SU-DHL-6 (cell line): ENCODE measurements around the gene DPYSL4.

Experiments
- H2AFZ ChIP-seq: fragments of 200-600 bp; sonication (generic); 2 replicates; pipeline ENCODE4 v1.6.1; 2014; ENCODE audit warnings: low read depth, mild to moderate bottlenecking, moderate library complexity, mixed read lengths, antibody characterized with exemption, low read length; ENCODE audit not compliant: severe bottlenecking
- H3F3A ChIP-seq: fragments of 200-600 bp; shearing (Covaris generic); 2 replicates; pipeline ENCODE4 v1.6.0; 2016; ENCODE audit warnings: antibody characterized with exemption, mild to moderate bottlenecking; ENCODE audit not compliant: insufficient read depth
- H3K27ac ChIP-seq: fragments of 200-600 bp; sonication (generic); 2 replicates; pipeline ENCODE4 v1.5.1; 2016; ENCODE audit warnings: low read depth, mild to moderate bottlenecking, low read length, moderate library complexity, mixed read lengths
- H3K27me3 ChIP-seq: fragments of 200-600 bp; sonication (generic), shearing (Covaris generic); 2 replicates; pipeline ENCODE4 v1.6.0; 2014; ENCODE audit warnings: mild to moderate bottlenecking, low read length
- H3K36me3 ChIP-seq: fragments of 200-600 bp; sonication (generic); 2 replicates; pipeline ENCODE4 v1.6.1; 2014; ENCODE audit warnings: mild to moderate bottlenecking, low read length, mixed read lengths
- H3K4me2 ChIP-seq: fragments of 300-600, 200-600 bp; shearing (Covaris generic), sonication (generic); 2 replicates; pipeline ENCODE4 v1.6.0; 2014; ENCODE audit warnings: low read length, low read depth, mild to moderate bottlenecking; ENCODE audit not compliant: poor library complexity, severe bottlenecking
- H3K4me3 ChIP-seq: fragments of 200-600 bp; sonication (generic); 2 replicates; pipeline ENCODE4 v1.5.1; 2014; ENCODE audit warnings: antibody characterized with exemption, low read length, mild to moderate bottlenecking, mixed read lengths; ENCODE audit not compliant: insufficient read depth, poor library complexity, severe bottlenecking
- H3K79me2 ChIP-seq: fragments of 200-600 bp; sonication (generic); 2 replicates; pipeline ENCODE4 v1.6.1; 2014; ENCODE audit warnings: mild to moderate bottlenecking, low read length, moderate library complexity; ENCODE audit not compliant: insufficient read depth
- H3K9ac ChIP-seq: fragments of 200-600 bp; sonication (generic); 2 replicates; pipeline ENCODE4 v1.7.0; 2014; ENCODE audit warnings: mild to moderate bottlenecking, low read length
- H3K9me2 ChIP-seq: fragments of 200-600 bp; sonication (generic); replicated peaks from 2 replicates; pipeline ENCODE4 v1.6.1; 2014; ENCODE audit warnings: low read length; ENCODE audit not compliant: insufficient read depth
- H3K9me3 ChIP-seq: fragments of 200-600 bp; sonication (generic); 2 replicates; pipeline ENCODE4 v1.6.1; 2014; ENCODE audit warnings: low read length, mixed read lengths; ENCODE audit not compliant: insufficient read depth
- H4K20me1 ChIP-seq: fragments of 200-600 bp; sonication (generic); 2 replicates; pipeline ENCODE4 v1.6.1; 2014; ENCODE audit warnings: low read depth, mild to moderate bottlenecking, antibody characterized with exemption, low read length, moderate library complexity, mixed read lengths
- CTCF ChIP-seq: fragments of 200-600 bp; sonication (generic); IDR thresholded peaks from one replicate; pipeline ENCODE4 v1.5.1; 2017; ENCODE audit warnings: antibody characterized with exemption, mild to moderate bottlenecking, low read length, moderate library complexity; ENCODE audit not compliant: insufficient read depth, poor library complexity, severe bottlenecking
- EZH2phosphoT487 ChIP-seq: fragments of 200-600 bp; sonication (generic), shearing (Covaris generic); conservative IDR thresholded peaks from 2 replicates; pipeline ENCODE4 v1.6.1; 2018; ENCODE audit warnings: mild to moderate bottlenecking, antibody characterized with exemption, low read length, moderate library complexity, mixed read lengths

The DPYSL4 gene

GRCh38 chr10:132237396-132237795 is 50.6 kb downstream of the DPYSL4 start:
- H3K4me2 ChIP-seq, result no peak overlapping the region
- no peaks in the 10 kb centered on the region for H3K36me3 ChIP-seq
- no peaks in the 10 kb centered on the region for H3K27me3 ChIP-seq
- no peaks in the 10 kb centered on the region for H4K20me1 ChIP-seq
- no peak overlapping the region for H3K27ac ChIP-seq
- H3F3A ChIP-seq, result no peaks in the 10 kb centered on the region
- H3K9me3 ChIP-seq, result no peaks in the 10 kb centered on the region
- no peak overlapping the region for H3K9ac ChIP-seq
- no peaks in the 10 kb centered on the region for H3K79me2 ChIP-seq
- TF ChIP-seq CTCF, result no peak
- TF ChIP-seq EZH2phosphoT487, result no peak
- no peak overlapping the region for H2AFZ ChIP-seq
- H3K9me2 ChIP-seq, result no peaks in the 10 kb centered on the region
- H3K4me3 ChIP-seq, result no peak overlapping the region

GRCh38 chr10:132237871-132238270 is 51.1 kb downstream of the DPYSL4 start:
- Histone ChIP-seq H3K9ac (no peak overlapping the region), H3F3A (no peaks in the 10 kb centered on the region), H3K27me3 (no peaks in the 10 kb centered on the region), H3K4me3 (no peak overlapping the region), H3K9me2 (no peaks in the 10 kb centered on the region), H3K27ac (no peak overlapping the region), H3K4me2 (no peak overlapping the region), H2AFZ (no peak overlapping the region), H3K9me3 (no peaks in the 10 kb centered on the region), H3K79me2 (no peaks in the 10 kb centered on the region), H4K20me1 (no peaks in the 10 kb centered on the region), H3K36me3 (no peaks in the 10 kb centered on the region)
- TF ChIP-seq CTCF (no peak), EZH2phosphoT487 (no peak)

- no peaks in the 10 kb centered on the region for H4K20me1 ChIP-seq
- no peak overlapping the region for H2AFZ ChIP-seq
- no peaks in the 10 kb centered on the region for H3K27me3 ChIP-seq
- H3F3A ChIP-seq, result no peaks in the 10 kb centered on the region
- H3K4me2 ChIP-seq, result no peak overlapping the region
- no peaks in the 10 kb centered on the region for H3K79me2 ChIP-seq
- H3K9me3 ChIP-seq, result no peaks in the 10 kb centered on the region
- H3K4me3 ChIP-seq, result no peak overlapping the region
- H3K27ac ChIP-seq, result no peak overlapping the region
- H3K9ac ChIP-seq, result no peak overlapping the region
- TF ChIP-seq EZH2phosphoT487 (no peak), CTCF (no peak)
- no peaks in the 10 kb centered on the region for H3K9me2 ChIP-seq
- H3K36me3 ChIP-seq, result no peaks in the 10 kb centered on the region
These were observed 51.8 kb downstream of the DPYSL4 start for GRCh38 chr10:132238371-132239125.
